Uterus (tissue), 2 donors: ENCODE data around the gene MOB4.
"Not testable (repeated sequence)": the region's sequence is repeated elsewhere in the genome, so short reads cannot be mapped to it uniquely, and the experiment has no call there.

ENCODE experiments used
- POLR2A ChIP-seq, 2 donors: fragments of 450-650 bp; IDR thresholded peaks; one replicate each; pipeline ENCODE4 v1.6.1; 2016; ENCODE audit warnings: antibody characterized with exemption in 2 of 2, mild to moderate bottlenecking in 1 of 2, moderate library complexity in 1 of 2
- TF ChIP-seq, protein P1 (sequence below), 4 experiments: fragments of 200-600 bp in 2 of 4; fragments of 450-650 bp in 2 of 4; sonication (generic) in 2 of 4; IDR thresholded peaks; one replicate each; pipeline ENCODE4 v1.5.1; 2016 to 2019; ENCODE audit warnings: antibody characterized with exemption in 4 of 4, mild to moderate bottlenecking in 2 of 4, moderate library complexity in 1 of 4

- not testable (repeated sequence) for TF ChIP-seq POLR2A (IDR thresholded peaks at IDR 0.05)
- TF ChIP-seq, protein P1, sequence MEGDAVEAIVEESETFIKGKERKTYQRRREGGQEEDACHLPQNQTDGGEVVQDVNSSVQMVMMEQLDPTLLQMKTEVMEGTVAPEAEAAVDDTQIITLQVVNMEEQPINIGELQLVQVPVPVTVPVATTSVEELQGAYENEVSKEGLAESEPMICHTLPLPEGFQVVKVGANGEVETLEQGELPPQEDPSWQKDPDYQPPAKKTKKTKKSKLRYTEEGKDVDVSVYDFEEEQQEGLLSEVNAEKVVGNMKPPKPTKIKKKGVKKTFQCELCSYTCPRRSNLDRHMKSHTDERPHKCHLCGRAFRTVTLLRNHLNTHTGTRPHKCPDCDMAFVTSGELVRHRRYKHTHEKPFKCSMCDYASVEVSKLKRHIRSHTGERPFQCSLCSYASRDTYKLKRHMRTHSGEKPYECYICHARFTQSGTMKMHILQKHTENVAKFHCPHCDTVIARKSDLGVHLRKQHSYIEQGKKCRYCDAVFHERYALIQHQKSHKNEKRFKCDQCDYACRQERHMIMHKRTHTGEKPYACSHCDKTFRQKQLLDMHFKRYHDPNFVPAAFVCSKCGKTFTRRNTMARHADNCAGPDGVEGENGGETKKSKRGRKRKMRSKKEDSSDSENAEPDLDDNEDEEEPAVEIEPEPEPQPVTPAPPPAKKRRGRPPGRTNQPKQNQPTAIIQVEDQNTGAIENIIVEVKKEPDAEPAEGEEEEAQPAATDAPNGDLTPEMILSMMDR (IDR thresholded peaks at IDR 0.05): not testable (repeated sequence)
Measured at GRCh38 chr2:197484248-197484647, 31.6 kb upstream of the MOB4 start.
